Vagina (tissue), 2 donors: ENCODE measurements around the gene ARHGEF5.
"Not testable (repeated sequence)": the region's sequence is repeated elsewhere in the genome, so short reads cannot be mapped to it uniquely, and the experiment has no call there.

Source experiments
- POLR2A ChIP-seq, 2 donors: fragments of 450-650 bp; IDR thresholded peaks; one replicate each; pipeline ENCODE4 v1.6.1; 2017; ENCODE audit warnings: antibody characterized with exemption in 2 of 2, mild to moderate bottlenecking in 2 of 2, moderate library complexity in 2 of 2
- TF ChIP-seq, protein P1 (sequence below), 3 experiments: fragments of 450-650 bp in 2 of 3; fragments of 200-600 bp in 1 of 3; sonication (generic) in 1 of 3; IDR thresholded peaks; one replicate each; pipeline ENCODE4 v1.5.1; 2017 to 2019; ENCODE audit warnings: antibody characterized with exemption in 3 of 3, mild to moderate bottlenecking in 2 of 3, moderate library complexity in 2 of 3

DNA sequence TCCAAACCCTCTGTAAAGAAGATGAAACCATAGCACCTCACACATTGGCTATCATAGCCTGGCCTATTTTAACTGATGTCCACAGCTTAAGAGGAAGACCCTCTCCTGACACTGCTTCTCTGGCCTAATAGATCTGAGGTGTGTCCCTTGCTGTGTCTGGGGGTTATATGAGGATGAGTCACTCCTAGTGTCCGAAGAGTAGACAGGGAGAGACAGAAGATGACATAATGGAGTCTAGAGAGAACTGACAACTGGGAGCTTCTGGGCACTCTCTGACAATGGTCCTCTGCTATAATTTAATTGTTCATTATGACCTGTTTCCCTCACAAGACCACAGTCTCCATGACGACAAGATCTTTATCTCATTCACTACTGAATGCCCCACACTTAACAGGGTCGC, 6.9 kb downstream of the ARHGEF5 start:
- TF ChIP-seq, protein P1, sequence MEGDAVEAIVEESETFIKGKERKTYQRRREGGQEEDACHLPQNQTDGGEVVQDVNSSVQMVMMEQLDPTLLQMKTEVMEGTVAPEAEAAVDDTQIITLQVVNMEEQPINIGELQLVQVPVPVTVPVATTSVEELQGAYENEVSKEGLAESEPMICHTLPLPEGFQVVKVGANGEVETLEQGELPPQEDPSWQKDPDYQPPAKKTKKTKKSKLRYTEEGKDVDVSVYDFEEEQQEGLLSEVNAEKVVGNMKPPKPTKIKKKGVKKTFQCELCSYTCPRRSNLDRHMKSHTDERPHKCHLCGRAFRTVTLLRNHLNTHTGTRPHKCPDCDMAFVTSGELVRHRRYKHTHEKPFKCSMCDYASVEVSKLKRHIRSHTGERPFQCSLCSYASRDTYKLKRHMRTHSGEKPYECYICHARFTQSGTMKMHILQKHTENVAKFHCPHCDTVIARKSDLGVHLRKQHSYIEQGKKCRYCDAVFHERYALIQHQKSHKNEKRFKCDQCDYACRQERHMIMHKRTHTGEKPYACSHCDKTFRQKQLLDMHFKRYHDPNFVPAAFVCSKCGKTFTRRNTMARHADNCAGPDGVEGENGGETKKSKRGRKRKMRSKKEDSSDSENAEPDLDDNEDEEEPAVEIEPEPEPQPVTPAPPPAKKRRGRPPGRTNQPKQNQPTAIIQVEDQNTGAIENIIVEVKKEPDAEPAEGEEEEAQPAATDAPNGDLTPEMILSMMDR (IDR thresholded peaks at IDR 0.05) = not testable (repeated sequence)
- TF ChIP-seq POLR2A (IDR thresholded peaks at IDR 0.05) = not testable (repeated sequence)
